PFSK-1 (cell line): ENCODE measurements around the gene KLF6.

Source experiments
- FOXP2 ChIP-seq: optimal IDR thresholded peaks from 2 replicates; pipeline ENCODE3; 2011; ENCODE audit warnings: borderline replicate concordance, control low read depth, inconsistent platforms; ENCODE audit not compliant: insufficient read depth; ENCODE audit errors: extremely low read length, extremely low read depth
- POLR2AphosphoS5 ChIP-seq: IDR thresholded peaks from 2 replicates; pipeline ENCODE4 v1.6.1; 2012; ENCODE audit warnings: low read depth, mild to moderate bottlenecking, control low read depth, low read length, moderate library complexity
- SIN3A ChIP-seq: IDR thresholded peaks from 2 replicates; pipeline ENCODE4 v1.6.1; 2012; ENCODE audit warnings: mild to moderate bottlenecking, low read length, moderate library complexity, borderline replicate concordance; ENCODE audit not compliant: insufficient read depth
- TAF1 ChIP-seq: IDR thresholded peaks from 2 replicates; pipeline ENCODE4 v1.6.1; 2012; ENCODE audit warnings: low read length, control low read depth, borderline replicate concordance; ENCODE audit not compliant: insufficient read depth
- TF ChIP-seq, protein P1 (sequence below), 2 experiments: IDR thresholded peaks; 2 replicates each; pipeline versions ENCODE4 v1.6.1 to v1.8.0; 2011 to 2012; ENCODE audit warnings: low read depth in 2 of 2, low read length in 2 of 2, control low read depth in 1 of 2, inconsistent platforms in 1 of 2, mild to moderate bottlenecking in 1 of 2, moderate library complexity in 1 of 2; ENCODE audit not compliant: insufficient read depth in 1 of 2

KLF6 gene

DNA sequence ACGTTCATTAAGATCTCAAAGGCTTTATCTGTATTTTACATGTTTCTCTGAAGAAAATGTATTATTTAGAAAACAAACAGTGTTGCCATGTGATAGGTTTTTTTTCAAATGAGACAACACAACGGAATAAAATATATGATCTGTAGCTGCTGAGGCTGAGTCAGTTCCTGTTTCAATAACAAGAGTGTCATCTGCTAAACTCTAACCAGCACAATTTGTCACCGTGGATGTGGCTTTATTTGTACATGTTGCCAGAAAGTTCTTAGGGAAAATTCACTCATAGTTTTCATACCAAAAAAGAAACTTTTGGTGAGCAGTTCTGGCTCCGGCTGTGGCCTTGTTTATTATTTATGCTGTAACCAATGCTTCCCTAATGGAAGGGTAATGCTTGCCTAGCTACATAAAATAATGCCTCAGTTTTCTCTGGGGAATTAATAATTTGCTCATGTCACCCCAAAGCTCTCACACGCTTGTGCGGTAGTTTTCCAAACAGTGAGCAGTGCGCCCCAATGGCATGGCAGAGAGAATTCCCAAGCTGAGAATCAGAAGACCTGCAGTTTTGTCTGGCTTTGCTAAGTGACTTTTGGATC is 20.3 kb upstream of the KLF6 start:
- TF ChIP-seq POLR2AphosphoS5 (no peak), SIN3A (no peak)

DNA sequence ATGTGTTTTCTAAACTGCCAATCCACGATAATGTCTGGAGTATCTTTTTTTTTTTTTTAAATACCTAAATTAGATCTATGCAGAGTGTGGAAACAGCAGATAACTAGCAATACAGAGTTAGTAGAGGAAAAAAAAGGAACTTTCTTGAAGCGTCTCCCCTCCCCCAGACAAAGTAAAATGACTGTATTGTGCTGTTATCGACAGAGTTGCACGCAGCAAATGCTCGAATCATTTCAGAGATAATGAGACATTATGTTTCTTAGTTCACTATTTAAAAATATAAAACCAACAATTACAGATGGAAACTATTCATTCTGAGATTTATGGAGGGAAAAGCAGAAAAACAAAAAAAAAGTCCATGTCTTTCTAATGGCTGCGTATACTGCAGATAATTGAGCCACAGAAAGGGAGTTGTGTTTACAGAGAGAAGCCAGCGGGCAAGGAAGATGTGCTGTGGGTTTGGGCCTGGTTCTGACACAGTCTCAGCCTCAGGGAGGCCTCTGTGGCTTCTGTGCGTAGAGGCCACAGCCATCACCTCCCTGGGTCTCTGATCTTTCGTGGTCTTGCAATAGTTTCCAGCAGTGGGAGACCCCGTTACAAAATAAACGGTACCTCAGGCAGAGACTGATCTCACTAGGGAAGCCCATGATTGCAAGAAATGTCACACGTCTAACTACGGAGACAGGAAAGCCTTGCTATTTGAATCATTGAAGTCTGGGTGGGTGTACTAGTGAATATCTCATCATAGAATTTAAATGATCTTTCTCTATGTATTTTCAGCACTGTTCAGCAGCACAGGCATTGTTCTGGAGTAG is 19.1 kb upstream of the KLF6 start:
- TF ChIP-seq SIN3A: no peak
- TF ChIP-seq, protein P1, sequence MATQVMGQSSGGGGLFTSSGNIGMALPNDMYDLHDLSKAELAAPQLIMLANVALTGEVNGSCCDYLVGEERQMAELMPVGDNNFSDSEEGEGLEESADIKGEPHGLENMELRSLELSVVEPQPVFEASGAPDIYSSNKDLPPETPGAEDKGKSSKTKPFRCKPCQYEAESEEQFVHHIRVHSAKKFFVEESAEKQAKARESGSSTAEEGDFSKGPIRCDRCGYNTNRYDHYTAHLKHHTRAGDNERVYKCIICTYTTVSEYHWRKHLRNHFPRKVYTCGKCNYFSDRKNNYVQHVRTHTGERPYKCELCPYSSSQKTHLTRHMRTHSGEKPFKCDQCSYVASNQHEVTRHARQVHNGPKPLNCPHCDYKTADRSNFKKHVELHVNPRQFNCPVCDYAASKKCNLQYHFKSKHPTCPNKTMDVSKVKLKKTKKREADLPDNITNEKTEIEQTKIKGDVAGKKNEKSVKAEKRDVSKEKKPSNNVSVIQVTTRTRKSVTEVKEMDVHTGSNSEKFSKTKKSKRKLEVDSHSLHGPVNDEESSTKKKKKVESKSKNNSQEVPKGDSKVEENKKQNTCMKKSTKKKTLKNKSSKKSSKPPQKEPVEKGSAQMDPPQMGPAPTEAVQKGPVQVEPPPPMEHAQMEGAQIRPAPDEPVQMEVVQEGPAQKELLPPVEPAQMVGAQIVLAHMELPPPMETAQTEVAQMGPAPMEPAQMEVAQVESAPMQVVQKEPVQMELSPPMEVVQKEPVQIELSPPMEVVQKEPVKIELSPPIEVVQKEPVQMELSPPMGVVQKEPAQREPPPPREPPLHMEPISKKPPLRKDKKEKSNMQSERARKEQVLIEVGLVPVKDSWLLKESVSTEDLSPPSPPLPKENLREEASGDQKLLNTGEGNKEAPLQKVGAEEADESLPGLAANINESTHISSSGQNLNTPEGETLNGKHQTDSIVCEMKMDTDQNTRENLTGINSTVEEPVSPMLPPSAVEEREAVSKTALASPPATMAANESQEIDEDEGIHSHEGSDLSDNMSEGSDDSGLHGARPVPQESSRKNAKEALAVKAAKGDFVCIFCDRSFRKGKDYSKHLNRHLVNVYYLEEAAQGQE (IDR thresholded peaks at IDR 0.05; ENCODE audit: insufficient read depth in 1 of 2, low read depth in 2 of 2, low read length in 2 of 2): no peak
- TF ChIP-seq FOXP2: no peak
- TF ChIP-seq TAF1: no peak
- no peak for TF ChIP-seq POLR2AphosphoS5

DNA sequence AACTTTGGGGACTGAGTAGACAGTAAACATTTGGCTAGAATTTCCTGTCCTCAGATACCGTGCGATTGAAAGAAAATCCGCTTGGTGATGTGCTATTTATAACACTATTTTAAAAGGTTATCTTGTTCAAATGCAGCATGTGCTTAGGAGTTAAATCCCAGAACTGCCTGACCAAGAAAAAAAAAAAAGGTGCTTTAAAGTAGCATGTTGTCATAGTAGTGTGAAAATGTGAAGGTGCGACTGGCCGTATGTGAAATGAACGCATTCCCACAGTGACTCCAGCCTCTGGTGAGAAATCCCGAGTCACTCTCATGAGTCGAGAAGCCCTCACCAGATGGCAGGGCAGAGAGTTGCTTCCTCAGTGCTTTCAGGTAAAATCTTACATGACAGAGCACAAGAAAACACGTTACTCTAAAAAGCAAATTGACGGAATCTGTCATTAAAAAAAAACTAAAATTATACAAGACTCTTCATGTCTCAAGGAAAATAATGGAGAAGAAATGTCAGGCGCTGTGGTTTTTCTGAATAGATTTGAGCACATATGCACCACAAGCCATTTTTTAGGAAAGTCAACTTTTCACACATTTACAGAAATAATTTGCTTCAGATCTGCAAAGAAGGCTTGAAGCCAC is 18.4 kb upstream of the KLF6 start:
- TF ChIP-seq TAF1 (0 out of 2 replicates have a peak, but pooled peaks have one; percentile 32), FOXP2 (no peak), SIN3A (no peak), POLR2AphosphoS5 (no peak)
- TF ChIP-seq, protein P1 (IDR thresholded peaks at IDR 0.05; ENCODE audit: insufficient read depth in 1 of 2, low read depth in 2 of 2, low read length in 2 of 2): no peak

DNA sequence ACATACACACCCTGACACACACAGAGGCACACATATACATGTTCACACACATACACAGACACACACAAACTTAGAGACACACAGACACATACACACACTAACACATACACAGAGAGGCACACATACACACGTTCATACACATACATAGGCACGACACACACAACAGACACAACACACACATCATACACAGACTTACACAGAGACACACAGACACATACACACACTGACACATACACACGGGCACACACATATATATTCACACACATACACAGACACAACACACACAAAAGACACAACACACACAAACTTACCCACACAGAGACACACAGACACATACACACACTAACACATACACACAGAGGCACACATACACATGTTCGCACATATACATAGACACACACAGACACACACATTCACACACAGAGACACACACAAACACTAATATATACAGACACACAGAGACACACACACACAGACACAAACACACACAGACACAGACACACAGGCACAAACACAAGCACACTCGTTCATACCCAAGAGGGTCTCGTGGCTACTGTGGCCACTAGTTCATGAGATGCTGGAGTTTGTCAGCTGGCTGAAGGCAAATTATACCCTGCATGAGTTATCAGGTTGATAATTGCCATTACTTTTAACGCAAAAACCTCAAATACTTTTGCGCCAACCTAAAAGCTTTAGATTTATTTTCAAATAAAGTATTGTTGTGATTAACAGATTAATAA is 17.7 kb upstream of the KLF6 start:
- TF ChIP-seq POLR2AphosphoS5 (no peak), TAF1 (no peak), FOXP2 (no peak), SIN3A (no peak)
- TF ChIP-seq, protein P1 (IDR thresholded peaks at IDR 0.05; ENCODE audit: insufficient read depth in 1 of 2, low read depth in 2 of 2, low read length in 2 of 2): no peak

DNA sequence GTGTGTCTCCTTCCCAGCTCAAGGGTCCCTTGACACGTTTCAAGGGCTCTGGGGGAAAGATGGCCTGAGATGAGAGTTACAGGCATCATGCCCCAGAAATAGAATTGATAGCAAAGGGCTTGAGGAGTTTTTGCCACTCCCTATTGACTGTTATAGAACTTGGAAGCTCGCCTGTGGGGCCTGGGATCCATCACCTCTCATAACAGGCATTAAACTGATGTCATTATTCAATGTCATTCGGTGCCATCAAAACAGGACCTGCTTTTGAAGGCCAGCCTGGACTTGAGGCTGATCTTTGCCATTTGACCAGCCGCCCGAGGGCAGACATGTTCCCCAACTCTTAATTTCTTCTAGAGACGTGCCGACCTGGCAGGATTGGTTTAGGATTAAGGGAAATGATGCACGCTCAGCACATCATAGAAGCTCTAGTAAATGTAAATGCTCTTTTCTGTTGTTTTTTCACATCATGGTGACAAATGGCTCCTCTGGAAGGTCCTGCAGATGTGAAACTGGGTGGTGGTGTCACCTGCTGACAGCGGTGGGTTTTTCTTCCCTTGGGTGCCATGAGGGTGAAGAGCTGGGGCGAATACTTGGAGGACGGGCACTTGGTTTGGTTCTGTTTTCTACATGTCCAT is 16.7 kb upstream of the KLF6 start:
- TF ChIP-seq SIN3A (no peak), TAF1 (no peak), POLR2AphosphoS5 (no peak)
- TF ChIP-seq, protein P1 (IDR thresholded peaks at IDR 0.05; ENCODE audit: insufficient read depth in 1 of 2, low read depth in 2 of 2, low read length in 2 of 2): no peak
